ENCODE results near the gene PCSK2. TPM values are rescaled to one million over a fixed set of nuclear protein-coding genes. Genes with fewer than 3 reads are reported as not detected.

The PCSK2 gene
- total and polyA plus RNA-seq, 4 donors, result 0.51 to 9.8 (median 1.5) TPM

DNA sequence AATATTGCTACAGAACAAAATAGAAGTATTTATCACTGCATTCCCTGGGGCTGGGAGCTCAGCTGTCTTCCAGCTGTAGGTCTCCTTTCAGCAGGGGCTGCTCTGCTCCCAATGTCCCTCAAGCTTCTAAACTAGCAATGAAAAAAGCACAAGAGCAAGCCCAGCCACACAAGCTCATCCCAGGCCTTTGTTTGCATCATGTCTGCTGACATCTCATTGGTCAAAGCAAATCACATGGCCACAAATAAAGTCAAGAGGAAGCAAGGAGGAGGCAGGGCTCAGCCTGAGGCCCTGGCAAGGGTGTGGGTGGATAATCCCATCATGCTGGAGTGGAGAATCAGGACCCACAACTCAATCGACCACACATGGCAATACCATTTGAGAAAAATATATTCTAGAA, 306.6 kb downstream of the PCSK2 start:
- DNase-seq, result peak; percentile 37 to 64 (median 63)
- no peaks in the 10 kb centered on the region for H3K27me3 ChIP-seq (ENCODE audit: control insufficient read depth in 3 of 3, insufficient read depth in 3 of 3, low read length in 2 of 3)
- H3K4me1 ChIP-seq (ENCODE audit: control insufficient read depth in 5 of 5, insufficient read depth in 5 of 5, low read length in 5 of 5), result peaks cover 0 to 10% (median 3%) of the 10 kb centered on the region in 5 donors
- H3K9me3 ChIP-seq (ENCODE audit: control insufficient read depth in 4 of 4, insufficient read depth in 3 of 4, low read length in 3 of 4), result no peaks in the 10 kb centered on the region
- no peak for ATAC-seq (ENCODE audit: insufficient read depth, low FRiP score)
- H3K9ac ChIP-seq (ENCODE audit: insufficient read depth in 1 of 2, low read length in 2 of 2), result no peak overlapping the region
- no peaks in the 10 kb centered on the region for H3K36me3 ChIP-seq (ENCODE audit: control insufficient read depth in 4 of 4, insufficient read depth in 4 of 4, low read length in 4 of 4)
- 38 to 81% methylated on average over 1 of the region's 1 CpG for WGBS, 2 donors
- TF ChIP-seq, protein P1, sequence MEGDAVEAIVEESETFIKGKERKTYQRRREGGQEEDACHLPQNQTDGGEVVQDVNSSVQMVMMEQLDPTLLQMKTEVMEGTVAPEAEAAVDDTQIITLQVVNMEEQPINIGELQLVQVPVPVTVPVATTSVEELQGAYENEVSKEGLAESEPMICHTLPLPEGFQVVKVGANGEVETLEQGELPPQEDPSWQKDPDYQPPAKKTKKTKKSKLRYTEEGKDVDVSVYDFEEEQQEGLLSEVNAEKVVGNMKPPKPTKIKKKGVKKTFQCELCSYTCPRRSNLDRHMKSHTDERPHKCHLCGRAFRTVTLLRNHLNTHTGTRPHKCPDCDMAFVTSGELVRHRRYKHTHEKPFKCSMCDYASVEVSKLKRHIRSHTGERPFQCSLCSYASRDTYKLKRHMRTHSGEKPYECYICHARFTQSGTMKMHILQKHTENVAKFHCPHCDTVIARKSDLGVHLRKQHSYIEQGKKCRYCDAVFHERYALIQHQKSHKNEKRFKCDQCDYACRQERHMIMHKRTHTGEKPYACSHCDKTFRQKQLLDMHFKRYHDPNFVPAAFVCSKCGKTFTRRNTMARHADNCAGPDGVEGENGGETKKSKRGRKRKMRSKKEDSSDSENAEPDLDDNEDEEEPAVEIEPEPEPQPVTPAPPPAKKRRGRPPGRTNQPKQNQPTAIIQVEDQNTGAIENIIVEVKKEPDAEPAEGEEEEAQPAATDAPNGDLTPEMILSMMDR (IDR thresholded peaks at IDR 0.05; ENCODE audit: control extremely low read depth, extremely low read depth), result no peak
- no peak overlapping the region for H3K4me3 ChIP-seq
- no peak overlapping the region for H3K27ac ChIP-seq (ENCODE audit: low read depth in 1 of 2, low read length in 1 of 2)

DNA sequence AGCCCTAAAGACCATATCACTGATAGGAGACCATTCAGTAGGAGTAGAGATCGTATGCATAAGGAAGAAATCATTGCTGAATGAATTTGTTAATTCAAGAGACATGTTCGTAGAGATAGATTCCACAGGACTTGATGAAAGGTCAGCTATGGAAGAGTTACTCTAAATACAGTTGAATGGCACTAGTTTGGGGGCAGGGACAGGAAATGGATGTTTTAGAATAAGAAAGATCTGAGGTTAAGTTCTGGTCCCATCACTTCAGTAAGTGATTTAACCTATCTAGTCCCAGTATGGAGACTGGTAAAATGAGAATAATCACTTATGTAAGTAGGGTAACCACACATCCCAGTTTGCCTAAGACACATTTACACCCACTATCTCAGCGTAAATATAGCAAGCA, 307.2 kb downstream of the PCSK2 start:
- Histone ChIP-seq H3K9ac (ENCODE audit: insufficient read depth in 1 of 2, low read length in 2 of 2) (no peak overlapping the region), H3K4me3 (no peak overlapping the region), H3K4me1 (ENCODE audit: control insufficient read depth in 5 of 5, insufficient read depth in 5 of 5, low read length in 5 of 5) (peaks cover 0 to 10% (median 3%) of the 10 kb centered on the region in 5 donors), H3K27me3 (ENCODE audit: control insufficient read depth in 3 of 3, insufficient read depth in 3 of 3, low read length in 2 of 3) (no peaks in the 10 kb centered on the region), H3K36me3 (ENCODE audit: control insufficient read depth in 4 of 4, insufficient read depth in 4 of 4, low read length in 4 of 4) (no peaks in the 10 kb centered on the region), H3K27ac (ENCODE audit: low read depth in 1 of 2, low read length in 1 of 2) (no peak overlapping the region), H3K9me3 (ENCODE audit: control insufficient read depth in 4 of 4, insufficient read depth in 3 of 4, low read length in 3 of 4) (no peaks in the 10 kb centered on the region)
- 93% methylated on average over 3 of the region's 3 CpGs for WGBS, 2 donors
- TF ChIP-seq, protein P1 (IDR thresholded peaks at IDR 0.05; ENCODE audit: control extremely low read depth, extremely low read depth), result no peak
- DNase-seq, result no peak
- no peak for ATAC-seq (ENCODE audit: insufficient read depth, low FRiP score)

Small RNAs within 50 kb of the gene (small RNA-seq; reads per million reads assigned to genes)
- gene AL359511.1 (ENCODE audit: low replicate concordance), result not detected
- 0.08 reads per million for gene RNU1-131P (ENCODE audit: low replicate concordance)
- gene RNU6-27P (ENCODE audit: low replicate concordance), result not detected

Measured in lung (tissue), 13 donors.